GM21786 (cell line): ENCODE measurements around the gene SYNDIG1.

Experiments
- ATAC-seq: cut with Tn5 transposase; IDR thresholded peaks from one replicate; pipeline ENCODE4 v1.9.1; 2021; ENCODE audit not compliant: unreplicated experiment

Gene SYNDIG1

GRCh38 chr20:24583169-24583792 is 113.9 kb downstream of the SYNDIG1 start:
- ATAC-seq, result no peak

GRCh38 chr20:24584078-24584477 is 114.6 kb downstream of the SYNDIG1 start:
- ATAC-seq, result no peak

GRCh38 chr20:24584538-24585356 is 115.3 kb downstream of the SYNDIG1 start:
- ATAC-seq, result no peak

- no peak for ATAC-seq
These were observed 116.5 kb downstream of the SYNDIG1 start for GRCh38 chr20:24585796-24586522.

- ATAC-seq, result no peak
These were observed 117.1 kb downstream of the SYNDIG1 start for GRCh38 chr20:24586523-24586840.

- ATAC-seq, result no peak
These were observed 118.1 kb downstream of the SYNDIG1 start for GRCh38 chr20:24587384-24588046.

GRCh38 chr20:24588047-24588635 is 118.7 kb downstream of the SYNDIG1 start:
- no peak for ATAC-seq

GRCh38 chr20:24588725-24589340 is 119.4 kb downstream of the SYNDIG1 start:
- no peak for ATAC-seq

GRCh38 chr20:24589381-24589780 is 120.0 kb downstream of the SYNDIG1 start:
- no peak for ATAC-seq

- no peak for ATAC-seq
These were observed 120.4 kb downstream of the SYNDIG1 start for GRCh38 chr20:24589815-24590177.

- ATAC-seq, result no peak
These were observed 121.0 kb downstream of the SYNDIG1 start for GRCh38 chr20:24590178-24590982.

GRCh38 chr20:24597051-24597450 is 127.6 kb downstream of the SYNDIG1 start:
- no peak for ATAC-seq

- ATAC-seq, result no peak
These were observed 128.9 kb downstream of the SYNDIG1 start for GRCh38 chr20:24598346-24598745.

- no peak for ATAC-seq
These were observed 129.6 kb downstream of the SYNDIG1 start for GRCh38 chr20:24598996-24599395.

- no peak for ATAC-seq
These were observed 130.6 kb downstream of the SYNDIG1 start for GRCh38 chr20:24600012-24600411.

- ATAC-seq, result no peak
These were observed 134.0 kb downstream of the SYNDIG1 start for GRCh38 chr20:24603454-24603853.

- ATAC-seq, result no peak
These were observed 135.7 kb downstream of the SYNDIG1 start for GRCh38 chr20:24604966-24605665.

GRCh38 chr20:24605937-24606455 is 136.6 kb downstream of the SYNDIG1 start:
- ATAC-seq, result no peak

- no peak for ATAC-seq
These were observed 138.0 kb downstream of the SYNDIG1 start for GRCh38 chr20:24607402-24607801.
